Measurements from ENCODE around the gene TMEM270.

- TF ChIP-seq JUN (IDR thresholded peaks at IDR 0.05) (no peak), FOSL2 (IDR thresholded peaks at IDR 0.05) (no peak), FOSL2 (CRISPR knock-in tag; IDR thresholded peaks at IDR 0.05) (no peak), POLR2A (IDR thresholded peaks at IDR 0.05; ENCODE audit: low read length) (no peak), CTCF (IDR thresholded peaks at IDR 0.05) (no peak), ELK1 (IDR thresholded peaks at IDR 0.05; ENCODE audit: low read depth, low read length) (no peak), SREBF2 (IDR thresholded peaks at IDR 0.05) (no peak), REST (IDR thresholded peaks at IDR 0.05) (no peak), CHD2 (IDR thresholded peaks at IDR 0.05; ENCODE audit: low read length, partially characterized antibody) (no peak), CEBPB (IDR thresholded peaks at IDR 0.05) (no peak), RAD21 (conservative IDR thresholded peaks at IDR 0.05 in 1 of 2, IDR thresholded peaks at IDR 0.05 in 1 of 2) (no peak), NR3C1 (IDR thresholded peaks at IDR 0.05) (no peak), MAX (IDR thresholded peaks at IDR 0.05) (no peak), EP300 (IDR thresholded peaks at IDR 0.05) (no peak)
Measured at GRCh38 chr7:73880755-73881328, 19.9 kb downstream of the TMEM270 start.
